ENCODE measurements around the gene PHTF1. TPM values are rescaled to one million over a fixed set of nuclear protein-coding genes. Genes with fewer than 3 reads are reported as not detected.

Gene PHTF1
- total and polyA plus RNA-seq, 7 donors: 2.4 to 22.7 (median 11.9) TPM

DNA sequence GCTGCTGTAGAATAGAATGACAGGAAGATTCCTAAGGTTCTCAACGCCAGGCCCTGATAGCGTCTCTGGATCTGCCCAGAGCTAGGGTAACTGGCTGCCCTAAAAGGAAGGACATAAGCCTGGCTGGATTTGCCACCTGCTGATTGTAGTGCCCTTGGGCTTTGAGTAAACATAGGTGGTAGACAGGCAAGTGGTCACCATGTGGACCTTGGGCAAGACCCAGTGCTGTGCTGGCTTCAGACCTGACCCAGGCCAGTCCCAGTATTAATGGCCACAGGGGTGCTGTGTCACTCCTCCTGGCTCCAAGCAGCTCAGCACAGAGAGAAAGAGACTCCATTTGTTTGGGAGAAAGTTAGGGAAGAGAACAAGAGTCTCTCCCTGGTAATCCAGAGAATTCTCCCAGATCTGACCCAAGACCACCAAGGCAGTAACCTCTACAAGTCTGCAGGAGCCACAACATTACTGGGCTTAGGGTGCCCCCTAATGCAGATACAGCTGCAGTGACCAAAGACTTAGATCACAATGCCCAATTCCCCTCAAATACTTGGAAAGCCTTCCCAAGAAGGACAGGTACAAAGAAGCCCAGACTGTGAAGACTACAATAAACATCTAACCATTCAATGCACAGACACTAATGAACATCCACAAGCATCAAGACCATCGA, 44.5 kb downstream of the PHTF1 start:
- H3K4me1 ChIP-seq: no peaks in the 10 kb centered on the region
- TF ChIP-seq EP300 (IDR thresholded peaks at IDR 0.05) (no peak), POLR2A (IDR thresholded peaks at IDR 0.05) (no peak), POLR2AphosphoS5 (IDR thresholded peaks at IDR 0.05) (no peak)
- TF ChIP-seq, protein P1, sequence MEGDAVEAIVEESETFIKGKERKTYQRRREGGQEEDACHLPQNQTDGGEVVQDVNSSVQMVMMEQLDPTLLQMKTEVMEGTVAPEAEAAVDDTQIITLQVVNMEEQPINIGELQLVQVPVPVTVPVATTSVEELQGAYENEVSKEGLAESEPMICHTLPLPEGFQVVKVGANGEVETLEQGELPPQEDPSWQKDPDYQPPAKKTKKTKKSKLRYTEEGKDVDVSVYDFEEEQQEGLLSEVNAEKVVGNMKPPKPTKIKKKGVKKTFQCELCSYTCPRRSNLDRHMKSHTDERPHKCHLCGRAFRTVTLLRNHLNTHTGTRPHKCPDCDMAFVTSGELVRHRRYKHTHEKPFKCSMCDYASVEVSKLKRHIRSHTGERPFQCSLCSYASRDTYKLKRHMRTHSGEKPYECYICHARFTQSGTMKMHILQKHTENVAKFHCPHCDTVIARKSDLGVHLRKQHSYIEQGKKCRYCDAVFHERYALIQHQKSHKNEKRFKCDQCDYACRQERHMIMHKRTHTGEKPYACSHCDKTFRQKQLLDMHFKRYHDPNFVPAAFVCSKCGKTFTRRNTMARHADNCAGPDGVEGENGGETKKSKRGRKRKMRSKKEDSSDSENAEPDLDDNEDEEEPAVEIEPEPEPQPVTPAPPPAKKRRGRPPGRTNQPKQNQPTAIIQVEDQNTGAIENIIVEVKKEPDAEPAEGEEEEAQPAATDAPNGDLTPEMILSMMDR (IDR thresholded peaks at IDR 0.05): no peak
- intact Hi-C loops (cut with DNase I): no loop called here
- H3K27me3 ChIP-seq: no peaks in the 10 kb centered on the region
- H3K4me3 ChIP-seq: no peak overlapping the region
- peaks cover 0 to 3% (median 0%) of the 10 kb centered on the region in 4 donors for H3K9me3 ChIP-seq
- DNase-seq: no peak
- peaks cover 0 to 31% (median 8%) of the 10 kb centered on the region in 4 donors for H3K36me3 ChIP-seq
- 95 to 96% methylated on average over 3 of the region's 3 CpGs for WGBS, 2 donors
- H3K27ac ChIP-seq: no peak overlapping the region

DNA sequence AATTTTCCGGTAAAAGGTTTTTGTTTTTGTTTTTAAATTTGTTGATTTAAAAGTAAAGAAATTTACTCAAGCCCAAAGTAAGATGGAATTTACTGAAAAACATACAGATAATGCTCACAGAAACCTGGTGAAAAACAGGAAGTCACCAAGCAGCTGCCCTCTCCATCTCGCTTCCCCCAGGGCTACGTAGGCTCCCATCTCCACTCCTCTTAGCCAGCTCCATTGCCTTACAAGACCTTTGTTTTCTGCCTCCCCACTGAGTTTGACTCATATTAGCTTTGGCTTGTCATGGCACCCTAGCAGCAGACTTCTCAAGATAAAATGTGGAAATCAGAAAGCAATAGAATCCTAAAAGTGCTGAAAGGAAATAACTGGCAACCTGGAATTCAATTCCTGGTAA, 57.9 kb downstream of the PHTF1 start:
- H3K9me3 ChIP-seq: no peaks in the 10 kb centered on the region
- no peaks in the 10 kb centered on the region for H3K4me1 ChIP-seq
- no peak for DNase-seq
- WGBS, 2 donors: 79 to 94% methylated on average over 3 of the region's 3 CpGs
- TF ChIP-seq EP300 (IDR thresholded peaks at IDR 0.05) (no peak), POLR2A (IDR thresholded peaks at IDR 0.05) (no peak), POLR2AphosphoS5 (IDR thresholded peaks at IDR 0.05) (no peak)
- TF ChIP-seq, protein P1 (IDR thresholded peaks at IDR 0.05): no peak
- no peaks in the 10 kb centered on the region for H3K27me3 ChIP-seq
- H3K36me3 ChIP-seq: peaks cover 0 to 32% (median 7%) of the 10 kb centered on the region in 4 donors
- H3K4me3 ChIP-seq: no peak overlapping the region
- no peak overlapping the region for H3K27ac ChIP-seq
- intact Hi-C loops (cut with DNase I): no loop called here

DNA sequence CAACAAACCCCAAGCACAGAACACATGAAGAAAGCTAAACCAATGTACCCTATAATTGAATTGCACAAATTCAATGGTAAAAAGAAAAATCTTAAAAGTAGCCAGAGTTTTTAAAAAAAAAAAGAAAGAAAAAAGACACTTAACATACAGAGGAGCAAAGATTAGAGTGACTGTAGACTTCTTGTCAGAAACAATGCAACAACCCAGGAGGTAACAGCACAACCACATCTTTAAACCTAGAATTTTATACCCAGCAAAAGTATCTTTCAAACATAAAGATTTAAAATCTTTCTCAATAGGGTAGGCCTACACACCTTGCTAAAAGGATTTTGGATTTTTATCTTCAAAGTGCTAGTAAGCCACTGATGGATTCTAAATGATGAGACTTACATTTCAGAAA, 64.4 kb downstream of the PHTF1 start:
- TF ChIP-seq, protein P1 (IDR thresholded peaks at IDR 0.05): no peak
- no peak for TF ChIP-seq EP300 (IDR thresholded peaks at IDR 0.05)
- no peak for TF ChIP-seq POLR2AphosphoS5 (IDR thresholded peaks at IDR 0.05)
- no peak for TF ChIP-seq POLR2A (IDR thresholded peaks at IDR 0.05)
- Histone ChIP-seq H3K27ac (no peak overlapping the region), H3K4me3 (no peak overlapping the region), H3K9me3 (peaks cover 0 to 17% (median 7%) of the 10 kb centered on the region in 4 donors), H3K36me3 (peaks cover 0 to 23% (median 11%) of the 10 kb centered on the region in 4 donors), H3K4me1 (no peaks in the 10 kb centered on the region), H3K27me3 (no peaks in the 10 kb centered on the region)
- no peak for DNase-seq
- intact Hi-C loops (cut with DNase I): no loop called here

DNA sequence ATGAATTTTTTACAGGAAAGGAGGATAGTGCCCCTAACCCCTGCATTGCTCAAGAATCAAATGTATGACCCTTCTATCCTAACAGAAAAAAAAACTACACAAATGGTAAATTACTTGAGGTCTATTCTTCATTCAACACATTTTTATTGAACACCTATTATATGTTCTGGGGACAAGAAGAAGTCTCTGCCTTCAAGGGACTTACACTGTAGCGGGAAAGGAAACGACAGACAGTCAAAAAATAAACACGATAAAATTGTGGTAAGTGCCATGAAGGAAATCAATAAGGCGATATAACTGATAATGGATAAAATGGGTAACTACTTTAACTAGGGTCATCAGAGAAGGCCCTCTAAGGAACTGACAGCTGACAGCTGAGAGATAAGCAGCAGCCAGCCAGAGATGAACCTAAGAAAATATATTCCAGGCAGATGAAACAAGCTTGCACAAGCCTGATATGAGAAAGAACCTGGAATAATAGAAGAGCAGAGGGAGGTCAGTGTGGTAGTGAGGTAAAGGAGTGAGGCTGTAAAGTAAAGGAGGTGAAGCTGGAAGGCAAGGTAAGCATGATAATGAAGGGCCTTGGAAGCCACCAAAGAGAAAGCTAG, 66.4 kb downstream of the PHTF1 start:
- Histone ChIP-seq H3K4me1 (no peaks in the 10 kb centered on the region), H3K27me3 (no peaks in the 10 kb centered on the region), H3K9me3 (peaks cover 0 to 17% (median 7%) of the 10 kb centered on the region in 4 donors), H3K27ac (no peak overlapping the region), H3K36me3 (peaks cover 0 to 15% (median 6%) of the 10 kb centered on the region in 4 donors), H3K4me3 (no peak overlapping the region)
- TF ChIP-seq, protein P1 (IDR thresholded peaks at IDR 0.05): no peak
- no peak for TF ChIP-seq POLR2AphosphoS5 (IDR thresholded peaks at IDR 0.05)
- TF ChIP-seq EP300 (IDR thresholded peaks at IDR 0.05): no peak
- no peak for TF ChIP-seq POLR2A (IDR thresholded peaks at IDR 0.05)
- 98% methylated on average over 4 of the region's 4 CpGs for WGBS, 2 donors
- DNase-seq: no peak
- intact Hi-C loops (cut with DNase I): no loop called here
